Measurements from ENCODE around the gene SLC37A1.

SLC37A1 gene

DNA sequence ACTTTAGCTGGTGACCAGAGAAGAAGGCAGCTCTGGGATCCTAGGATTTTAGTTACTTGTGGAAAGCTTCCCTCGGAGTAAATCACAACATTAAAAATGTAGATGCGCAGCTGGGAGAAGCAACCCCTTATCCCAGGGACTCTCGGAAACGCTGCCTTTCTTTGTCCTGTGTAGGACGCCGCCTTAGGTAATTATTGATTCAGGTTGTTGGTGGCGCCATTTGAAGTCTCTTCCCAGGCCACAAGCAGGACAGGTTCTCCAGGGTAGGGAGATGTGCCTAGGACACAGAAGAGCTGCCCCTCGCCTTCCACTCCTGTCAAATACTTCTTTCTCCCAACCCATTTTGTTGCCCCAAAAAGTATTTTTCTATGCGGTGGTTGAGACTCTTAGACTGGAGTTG lies 10.3 kb downstream of the SLC37A1 start:
- no peaks in the 10 kb centered on the region for H3K27me3 Mint-ChIP-seq
- H3K4me3 Mint-ChIP-seq: peak overlapping the region; percentile 56
- H3K27ac Mint-ChIP-seq: no peak overlapping the region
- H3K36me3 Mint-ChIP-seq (ENCODE audit: low read depth): peaks cover 60% of the 10 kb centered on the region
- peaks cover 49% of the 10 kb centered on the region for H3K4me1 Mint-ChIP-seq (ENCODE audit: low read depth)
- H3K9me3 Mint-ChIP-seq: no peaks in the 10 kb centered on the region

DNA sequence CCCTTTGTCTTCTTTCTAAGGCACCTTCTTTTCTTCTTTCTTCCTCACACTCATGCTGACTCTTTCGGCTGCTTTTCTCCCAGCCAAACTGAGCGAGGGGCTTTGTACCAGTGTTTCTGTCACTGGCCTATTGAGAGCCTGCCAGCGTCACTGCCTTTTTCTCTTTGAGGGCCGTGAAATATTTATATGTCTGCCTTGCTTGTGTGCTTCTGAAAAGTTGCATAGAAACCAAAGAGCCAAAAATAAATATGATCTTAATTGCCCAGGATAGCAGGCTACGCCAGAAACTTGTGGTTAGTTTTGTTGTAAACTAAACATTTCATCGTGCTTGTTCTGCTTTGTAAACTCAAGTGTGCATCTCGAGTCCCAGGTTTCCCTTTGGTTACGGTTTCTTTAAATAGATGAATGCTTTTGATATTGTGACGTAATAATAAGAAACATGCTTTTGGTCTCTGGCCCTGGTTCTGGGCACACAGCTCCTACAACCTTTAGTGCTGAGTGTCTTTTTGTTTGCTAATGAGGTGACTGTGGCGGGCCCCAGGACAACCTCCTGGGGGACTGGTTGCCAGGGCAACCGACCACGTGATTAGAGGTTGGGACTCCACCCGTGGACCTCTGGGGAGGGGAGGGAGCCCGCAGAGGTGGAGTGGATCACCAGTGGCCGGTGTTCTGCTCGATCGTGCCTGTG lies 10.8 kb downstream of the SLC37A1 start:
- H3K36me3 Mint-ChIP-seq (ENCODE audit: low read depth): peaks cover 55% of the 10 kb centered on the region
- no peaks in the 10 kb centered on the region for H3K9me3 Mint-ChIP-seq
- H3K27me3 Mint-ChIP-seq: no peaks in the 10 kb centered on the region
- H3K27ac Mint-ChIP-seq: peak overlapping the region; percentile 46
- peaks cover 52% of the 10 kb centered on the region for H3K4me1 Mint-ChIP-seq (ENCODE audit: low read depth)
- H3K4me3 Mint-ChIP-seq: peak overlapping the region; percentile 56

- Mint-ChIP-seq H3K4me3 (peak overlapping the region; percentile 56), H3K4me1 (ENCODE audit: low read depth) (peaks cover 58% of the 10 kb centered on the region)
Observed at GRCh38 chr21:42525029-42525581, 11.5 kb downstream of the SLC37A1 start.

GRCh38 chr21:42525676-42526378 lies 12.2 kb downstream of the SLC37A1 start:
- Mint-ChIP-seq H3K27ac (peak overlapping the region; percentile 27), H3K9me3 (no peaks in the 10 kb centered on the region), H3K27me3 (no peaks in the 10 kb centered on the region), H3K4me3 (peak overlapping the region; percentile 56), H3K36me3 (ENCODE audit: low read depth) (peaks cover 45% of the 10 kb centered on the region), H3K4me1 (ENCODE audit: low read depth) (peaks cover 65% of the 10 kb centered on the region)

More at GRCh38 chr21:42525029-42525581, 11.5 kb downstream of the SLC37A1 start:
- peak overlapping the region; percentile 46 for H3K27ac Mint-ChIP-seq
- H3K27me3 Mint-ChIP-seq: no peaks in the 10 kb centered on the region
- H3K36me3 Mint-ChIP-seq (ENCODE audit: low read depth): peaks cover 50% of the 10 kb centered on the region
- H3K9me3 Mint-ChIP-seq: no peaks in the 10 kb centered on the region

DNA sequence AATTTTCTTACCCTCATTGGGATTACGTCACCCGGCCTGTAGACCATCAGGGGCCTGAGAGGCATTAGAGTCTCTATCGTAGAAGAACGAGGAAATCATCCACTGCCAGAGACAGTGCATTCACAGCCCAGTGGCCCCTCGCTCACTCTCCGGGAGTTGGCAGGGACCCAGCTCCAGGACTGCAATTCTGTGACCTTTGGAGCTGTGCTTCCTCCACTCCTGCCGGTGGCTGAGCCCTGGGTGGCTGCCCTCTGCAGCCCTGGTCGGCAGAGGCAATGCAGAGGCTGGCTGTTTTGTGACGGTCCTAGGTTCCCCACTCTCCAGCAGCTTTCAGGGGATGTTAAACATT lies 12.7 kb downstream of the SLC37A1 start:
- Mint-ChIP-seq H3K27ac (no peak overlapping the region), H3K4me3 (no peak overlapping the region), H3K4me1 (ENCODE audit: low read depth) (peaks cover 65% of the 10 kb centered on the region), H3K36me3 (ENCODE audit: low read depth) (peaks cover 40% of the 10 kb centered on the region), H3K9me3 (no peaks in the 10 kb centered on the region), H3K27me3 (no peaks in the 10 kb centered on the region)

DNA sequence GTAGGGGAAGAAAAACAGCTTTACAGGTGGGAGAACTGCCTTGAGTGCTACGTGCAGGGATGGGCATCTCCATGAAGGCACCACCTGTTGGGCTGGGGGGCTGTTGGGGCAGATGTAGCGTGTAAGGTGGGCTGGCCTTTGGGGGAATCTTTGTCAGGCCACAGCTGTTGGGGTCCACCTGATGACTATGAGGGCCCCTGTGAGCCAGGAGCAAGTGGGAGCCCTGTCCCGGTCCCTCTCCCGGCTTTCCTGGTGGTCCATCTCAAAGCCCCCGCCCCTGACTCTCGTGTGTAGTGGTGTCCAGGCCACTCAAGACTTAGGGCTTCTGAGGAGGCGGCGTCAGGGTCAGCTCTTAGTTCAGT lies 13.5 kb downstream of the SLC37A1 start:
- Mint-ChIP-seq H3K4me1 (ENCODE audit: low read depth) (peaks cover 65% of the 10 kb centered on the region), H3K27ac (peak overlapping the region; percentile 12), H3K27me3 (no peaks in the 10 kb centered on the region), H3K4me3 (peak overlapping the region; percentile 5), H3K9me3 (no peaks in the 10 kb centered on the region), H3K36me3 (ENCODE audit: low read depth) (peaks cover 34% of the 10 kb centered on the region)

- peak overlapping the region; percentile 75 for H3K4me3 Mint-ChIP-seq
- peaks cover 65% of the 10 kb centered on the region for H3K4me1 Mint-ChIP-seq (ENCODE audit: low read depth)
- peak overlapping the region; percentile 87 for H3K27ac Mint-ChIP-seq
- peaks cover 32% of the 10 kb centered on the region for H3K36me3 Mint-ChIP-seq (ENCODE audit: low read depth)
- H3K27me3 Mint-ChIP-seq: no peaks in the 10 kb centered on the region
- H3K9me3 Mint-ChIP-seq: no peaks in the 10 kb centered on the region
Observed at GRCh38 chr21:42527489-42528158, 14.0 kb downstream of the SLC37A1 start.

DNA sequence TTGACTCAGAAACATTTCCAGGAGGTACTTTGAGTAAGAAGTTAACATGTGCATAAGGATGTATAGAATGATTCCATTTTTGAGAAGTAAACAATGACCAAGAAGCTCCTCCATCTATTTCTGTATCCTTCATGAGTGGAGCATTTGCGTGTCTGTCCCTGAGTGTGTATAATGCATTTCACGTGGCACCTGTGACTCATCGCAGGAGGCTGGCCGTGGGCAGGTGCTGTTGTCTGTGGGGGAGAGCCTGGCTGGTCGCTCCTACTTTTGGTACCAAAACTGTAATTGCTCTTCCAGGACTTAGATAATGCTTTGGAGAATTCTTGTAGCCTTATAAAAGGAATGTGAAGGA lies 16.5 kb downstream of the SLC37A1 start:
- H3K27ac Mint-ChIP-seq: no peak overlapping the region
- H3K9me3 Mint-ChIP-seq: no peaks in the 10 kb centered on the region

DNA sequence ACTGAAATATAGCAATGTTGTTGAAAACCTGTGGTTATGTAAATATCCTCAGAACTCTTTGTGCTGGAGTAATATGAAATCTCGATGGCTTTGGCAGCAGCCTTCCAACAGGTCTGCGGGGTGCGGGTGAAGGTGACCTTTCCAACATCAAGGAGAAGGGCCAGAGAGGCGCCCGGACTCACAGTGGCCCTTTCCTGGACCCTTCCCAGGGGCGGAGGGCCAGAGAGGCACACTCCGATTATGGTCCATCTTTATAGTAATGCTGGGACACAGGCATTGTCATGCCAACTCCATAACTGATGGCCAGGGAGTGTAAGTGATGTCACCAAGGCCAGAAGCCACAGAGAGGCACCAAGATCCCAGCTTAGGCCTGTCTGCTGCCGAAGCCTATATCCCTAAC lies 18.1 kb downstream of the SLC37A1 start:
- no peak overlapping the region for H3K4me3 Mint-ChIP-seq
- H3K27me3 Mint-ChIP-seq: no peaks in the 10 kb centered on the region
- no peaks in the 10 kb centered on the region for H3K9me3 Mint-ChIP-seq
- H3K27ac Mint-ChIP-seq: no peak overlapping the region
- H3K36me3 Mint-ChIP-seq (ENCODE audit: low read depth): peaks cover 19% of the 10 kb centered on the region
- peaks cover 58% of the 10 kb centered on the region for H3K4me1 Mint-ChIP-seq (ENCODE audit: low read depth)

More for the DNA sequence above, 16.5 kb downstream of the SLC37A1 start:
- no peak overlapping the region for H3K4me3 Mint-ChIP-seq
- peaks cover 71% of the 10 kb centered on the region for H3K4me1 Mint-ChIP-seq (ENCODE audit: low read depth)
- no peaks in the 10 kb centered on the region for H3K27me3 Mint-ChIP-seq
- peaks cover 30% of the 10 kb centered on the region for H3K36me3 Mint-ChIP-seq (ENCODE audit: low read depth)

- Mint-ChIP-seq H3K4me3 (no peak overlapping the region), H3K36me3 (ENCODE audit: low read depth) (peaks cover 16% of the 10 kb centered on the region), H3K9me3 (no peaks in the 10 kb centered on the region), H3K4me1 (ENCODE audit: low read depth) (peaks cover 53% of the 10 kb centered on the region), H3K27me3 (no peaks in the 10 kb centered on the region), H3K27ac (no peak overlapping the region)
Observed at GRCh38 chr21:42532466-42533181, 19.0 kb downstream of the SLC37A1 start.

GRCh38 chr21:42533306-42533962 lies 19.8 kb downstream of the SLC37A1 start:
- H3K4me1 Mint-ChIP-seq (ENCODE audit: low read depth): peaks cover 45% of the 10 kb centered on the region
- H3K36me3 Mint-ChIP-seq (ENCODE audit: low read depth): peaks cover 12% of the 10 kb centered on the region
- H3K4me3 Mint-ChIP-seq: peak overlapping the region; percentile 15
- H3K9me3 Mint-ChIP-seq: no peaks in the 10 kb centered on the region
- no peaks in the 10 kb centered on the region for H3K27me3 Mint-ChIP-seq
- H3K27ac Mint-ChIP-seq: no peak overlapping the region

DNA sequence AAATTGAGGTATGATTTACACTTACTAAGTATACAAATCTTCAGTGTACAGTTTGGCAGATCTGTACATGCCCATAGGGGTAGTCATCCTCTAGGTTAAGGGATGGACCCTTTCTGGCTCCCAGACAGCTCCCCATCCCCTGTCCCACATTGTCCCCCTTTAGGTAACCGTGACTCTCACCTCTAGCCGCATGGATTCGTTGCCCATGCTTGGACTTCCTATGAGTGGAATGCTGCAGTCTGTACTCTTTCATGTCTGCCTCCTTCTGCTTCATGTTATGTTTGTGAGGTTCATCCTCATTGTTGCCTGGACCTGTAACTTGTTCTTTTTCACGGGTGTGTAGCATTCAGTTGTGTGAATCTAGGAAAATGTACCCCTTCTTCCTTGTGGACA lies 20.3 kb downstream of the SLC37A1 start:
- Mint-ChIP-seq H3K27me3 (no peaks in the 10 kb centered on the region), H3K36me3 (ENCODE audit: low read depth) (peaks cover 12% of the 10 kb centered on the region), H3K27ac (peak overlapping the region; percentile 58), H3K9me3 (no peaks in the 10 kb centered on the region), H3K4me3 (peak overlapping the region; percentile 15), H3K4me1 (ENCODE audit: low read depth) (peaks cover 42% of the 10 kb centered on the region)

DNA sequence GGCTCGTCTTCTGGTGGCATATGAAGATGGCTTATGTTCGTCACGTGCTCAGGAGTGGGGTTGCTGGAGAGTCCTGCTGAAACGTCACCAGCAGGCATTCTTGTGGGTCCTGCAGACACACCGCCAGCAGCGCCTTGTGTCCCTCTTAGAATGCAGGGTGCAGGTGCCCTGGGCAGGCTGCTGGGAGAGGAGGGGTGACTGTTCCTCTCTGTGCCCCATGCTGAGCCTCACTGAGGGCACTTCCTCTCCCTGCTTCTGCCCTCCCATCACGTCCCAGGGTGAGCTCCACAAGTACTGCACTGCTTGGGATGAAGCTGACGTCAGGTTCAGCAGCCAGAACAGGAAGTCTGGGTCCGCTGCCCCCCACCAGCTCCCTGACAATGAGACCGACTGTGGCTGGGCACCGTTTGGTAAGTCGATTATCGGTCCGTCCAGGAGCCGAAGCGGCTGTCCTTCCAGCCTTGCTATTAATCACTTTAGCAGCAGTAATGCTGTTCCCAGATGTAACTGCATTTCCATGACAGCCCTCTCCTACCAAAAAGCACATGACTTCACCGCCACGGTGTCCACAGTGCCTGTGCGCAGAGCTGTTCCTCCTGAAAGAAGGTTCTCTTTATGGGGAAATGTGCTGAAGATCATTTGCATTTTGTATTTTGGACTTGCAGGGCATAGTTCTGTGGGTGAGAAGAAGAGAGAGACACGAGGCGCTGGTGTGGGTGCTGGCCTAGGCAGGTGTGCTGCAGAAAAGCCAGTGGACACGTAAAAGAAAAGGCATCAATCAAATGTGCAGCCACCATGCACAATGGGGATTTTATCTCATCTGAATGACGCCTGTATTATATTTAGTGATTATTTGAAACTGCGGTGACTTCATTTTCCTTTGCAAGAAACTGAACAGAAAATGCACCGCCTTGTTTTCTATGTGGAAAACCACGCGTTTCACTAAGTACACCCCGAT lies 21.0 kb downstream of the SLC37A1 start:
- Mint-ChIP-seq H3K36me3 (ENCODE audit: low read depth) (peaks cover 18% of the 10 kb centered on the region), H3K27ac (peak overlapping the region; percentile 58), H3K9me3 (no peaks in the 10 kb centered on the region), H3K27me3 (no peaks in the 10 kb centered on the region), H3K4me1 (ENCODE audit: low read depth) (peaks cover 37% of the 10 kb centered on the region), H3K4me3 (peak overlapping the region; percentile 30)

Measured in stimulated activated naive CD8-positive, alpha-beta T cell treated with anti-CD3 and anti-CD28 coated beads, Interleukin-15, Interleukin-2, amounts not matched to agents 100 ng/mL and 50 ng/mL, for 24 hours (primary cell).